SK-N-SH (cell line): ENCODE results near the gene GSG1L. TPM values are rescaled to one million over a fixed set of nuclear protein-coding genes. Genes with fewer than 3 reads are reported as not detected.

ENCODE experiments used
- CTCF ChIA-PET: fragments of 300-600, 350-600 bp; formaldehyde crosslinking; extraction: SDS; loops from one replicate; lab custom pipeline; 2021; lab: Yijun Ruan, JAX
- POLR2A ChIA-PET: fragments of 350-600 bp; sonication (Branson Sonifier 250); formaldehyde crosslinking; extraction: SDS; loops from one replicate; lab custom pipeline; 2020; ENCODE audit warnings: antibody characterized with exemption, inconsistent platforms; lab: Yijun Ruan, JAX
- DNase-seq: peaks from one replicate; pipeline ENCODE4 v3.0.0; 2012
- H2AFZ ChIP-seq: fragments of 200-600 bp; sonication (generic); 2 replicates; pipeline ENCODE4 v1.8.1; 2016; ENCODE audit warnings: antibody characterized with exemption, mild to moderate bottlenecking, low read depth
- H3F3A ChIP-seq: fragments of 200-600 bp; sonication (generic); replicated peaks from 2 replicates; pipeline ENCODE3; 2016; ENCODE audit warnings: antibody characterized with exemption, mild to moderate bottlenecking; ENCODE audit not compliant: insufficient read depth
- H3K27ac ChIP-seq, 2 experiments: fragments of 200-500 bp in 1 of 2; fragments of 200-600 bp in 1 of 2; sonication (Bioruptor generic) in 1 of 2; sonication (generic), shearing (Covaris generic) in 1 of 2; 2 replicates each; pipeline versions ENCODE4 v1.5.1 to v1.6.1; 2014 to 2016; ENCODE audit warnings: low read depth in 2 of 2, inconsistent platforms in 1 of 2, low read length in 1 of 2, mild to moderate bottlenecking in 1 of 2, mixed read lengths in 1 of 2
- H3K27me3 ChIP-seq: fragments of 200-600 bp; sonication (generic), shearing (Covaris generic); 2 replicates; pipeline ENCODE4 v1.6.1; 2016; ENCODE audit warnings: mixed run types; ENCODE audit not compliant: insufficient read depth
- H3K36me3 ChIP-seq, 2 experiments: fragments of 200-500 bp in 1 of 2; fragments of 200-600 bp in 1 of 2; sonication (Bioruptor generic) in 1 of 2; sonication (generic) in 1 of 2; replicated peaks in 1 of 2; 2 replicates each; pipeline versions ENCODE3 to v1.5.1; 2014 to 2016; ENCODE audit warnings: low read length in 1 of 2, mild to moderate bottlenecking in 1 of 2; ENCODE audit not compliant: insufficient read depth in 2 of 2, control insufficient read depth in 1 of 2
- H3K4me1 ChIP-seq, 2 experiments: fragments of 200-500 bp in 1 of 2; fragments of 200-600 bp in 1 of 2; sonication (Bioruptor generic) in 1 of 2; sonication (generic), shearing (Covaris generic) in 1 of 2; 2 replicates each; pipeline versions ENCODE4 v1.5.1 to v1.6.1; 2014 to 2016; ENCODE audit warnings: low read depth in 1 of 2, low read length in 1 of 2, mixed run types in 1 of 2; ENCODE audit not compliant: insufficient read depth in 2 of 2, control insufficient read depth in 1 of 2
- H3K4me2 ChIP-seq: fragments of 200-600 bp; sonication (generic), shearing (Covaris generic); 2 replicates; pipeline ENCODE4 v1.6.1; 2017; ENCODE audit warnings: mixed run types
- H3K4me3 ChIP-seq, 2 experiments: fragments of 200-500 bp in 1 of 2; fragments of 200-600 bp in 1 of 2; sonication (Bioruptor generic) in 1 of 2; sonication (generic), shearing (Covaris generic) in 1 of 2; 2 replicates each; pipeline versions ENCODE4 v1.5.1 to v1.8.1; 2014 to 2016; ENCODE audit warnings: low read depth in 2 of 2, inconsistent platforms in 1 of 2, low read length in 1 of 2, mild to moderate bottlenecking in 1 of 2, mixed read lengths in 1 of 2, moderate library complexity in 1 of 2
- H3K79me2 ChIP-seq: fragments of 200-600 bp; sonication (generic); 2 replicates; pipeline ENCODE4 v1.8.1; 2017; ENCODE audit warnings: mild to moderate bottlenecking; ENCODE audit not compliant: insufficient read depth
- H3K9ac ChIP-seq: fragments of 200-600 bp; sonication (generic); 2 replicates; pipeline ENCODE4 v1.6.1; 2017; ENCODE audit warnings: mixed run types
- H3K9me2 ChIP-seq: fragments of 200-600 bp; sonication (generic); 2 replicates; pipeline ENCODE4 v1.6.1; 2017; ENCODE audit warnings: mixed run types
- H3K9me3 ChIP-seq: fragments of 200-600 bp; sonication (generic); 2 replicates; pipeline ENCODE4 v1.6.1; 2017; ENCODE audit warnings: mixed run types, mild to moderate bottlenecking, moderate library complexity
- H4K20me1 ChIP-seq: fragments of 200-600 bp; sonication (generic); 2 replicates; pipeline ENCODE4 v1.6.1; 2017; ENCODE audit warnings: mild to moderate bottlenecking, mixed run types; ENCODE audit not compliant: insufficient read depth
- CHD2 ChIP-seq: fragments of 150-350 bp; IDR thresholded peaks from 2 replicates; pipeline ENCODE4 v1.6.1; 2018; ENCODE audit warnings: low read length; ENCODE audit not compliant: partially characterized antibody
- ELF1 ChIP-seq: IDR thresholded peaks from 2 replicates; pipeline ENCODE4 v1.4.0; 2012
- EP300 ChIP-seq, 2 experiments: IDR thresholded peaks; 2 replicates each; pipeline versions ENCODE4 v1.4.0 to v1.6.1; 2012; ENCODE audit warnings: borderline replicate concordance in 1 of 2, low read depth in 1 of 2, low read length in 1 of 2
- FOSL2 ChIP-seq: IDR thresholded peaks from 2 replicates; pipeline ENCODE4 v1.4.0; 2012; ENCODE audit warnings: low read depth, mild to moderate bottlenecking, moderate library complexity, borderline replicate concordance
- FOXJ3 ChIP-seq: sonication (generic); formaldehyde crosslinking; IDR thresholded peaks from 2 replicates; pipeline ENCODE4 v1.5.1; 2020; ENCODE audit warnings: mild to moderate bottlenecking, missing genetic modification reagents
- FOXM1 ChIP-seq: IDR thresholded peaks from 2 replicates; pipeline ENCODE4 v1.4.0; 2012; ENCODE audit warnings: low read depth, mild to moderate bottlenecking
- GABPA ChIP-seq: IDR thresholded peaks from 2 replicates; pipeline ENCODE4 v1.4.0; 2012; ENCODE audit warnings: low read depth, mild to moderate bottlenecking
- IRF3 ChIP-seq: fragments of 150-350 bp; IDR thresholded peaks from 2 replicates; pipeline ENCODE4 v1.6.1; 2016; ENCODE audit warnings: mild to moderate bottlenecking, low read depth, low read length
- MAX ChIP-seq: IDR thresholded peaks from 2 replicates; pipeline ENCODE4 v1.4.0; 2012; ENCODE audit warnings: low read depth
- MEF2A ChIP-seq: IDR thresholded peaks from 2 replicates; pipeline ENCODE4 v1.4.0; 2012; ENCODE audit warnings: low read depth, borderline replicate concordance
- MXI1 ChIP-seq: IDR thresholded peaks from 2 replicates; pipeline ENCODE4 v1.6.1; 2012; ENCODE audit warnings: mild to moderate bottlenecking, low read depth, low read length, improper control_type of control experiment
- PBX3 ChIP-seq: IDR thresholded peaks from 2 replicates; pipeline ENCODE4; 2012
- POLR2AphosphoS5 ChIP-seq: IDR thresholded peaks from 2 replicates; pipeline ENCODE4 v1.6.1; 2012; ENCODE audit warnings: low read depth, low read length
- RAD21 ChIP-seq: IDR thresholded peaks from 2 replicates; pipeline ENCODE4 v1.6.1; 2012; ENCODE audit warnings: mild to moderate bottlenecking, low read length
- RCOR1 ChIP-seq: fragments of 150-350 bp; IDR thresholded peaks from 2 replicates; pipeline ENCODE4 v1.6.1; 2017; ENCODE audit warnings: antibody characterized with exemption, low read length
- RFX5 ChIP-seq: IDR thresholded peaks from 2 replicates; pipeline ENCODE4 v1.6.1; 2012; ENCODE audit warnings: mild to moderate bottlenecking, improper control_type of control experiment, low read length
- SMC3 ChIP-seq: IDR thresholded peaks from 2 replicates; pipeline ENCODE4 v1.6.1; 2012; ENCODE audit warnings: low read depth, low read length, improper control_type of control experiment
- TEAD4 ChIP-seq: IDR thresholded peaks from 2 replicates; pipeline ENCODE4 v1.4.0; 2012; ENCODE audit warnings: mild to moderate bottlenecking, borderline replicate concordance; ENCODE audit not compliant: insufficient read depth
- WGBS: methylation state at CpG from one replicate; pipeline ENCODE4 v1.1.6; 2017; ENCODE audit warnings: low lambda C conversion rate; 5-methylcytosine and 5-hydroxymethylcytosine counted together
- polyA plus RNA-seq, 3 experiments: library from polyadenylated mRNA; depleted of rRNA; stranded (reverse); fragments of >200 nt; gene quantifications; 2 replicates each; pipeline ENCODE4 v1.2.3, GENCODE V29; 2012

The GSG1L gene
- polyA plus RNA-seq, 1 of the 3 experiments (the other 2 are of a cell fraction): not detected

- Histone ChIP-seq H3K4me1 (peaks cover 0 to 17% of the 10 kb centered on the region in 2 experiments; a peak in 1 of 4 replicates), H3K9ac (no peak overlapping the region), H3K27me3 (no peaks in the 10 kb centered on the region), H4K20me1 (no peaks in the 10 kb centered on the region), H2AFZ (no peak overlapping the region)
- DNase-seq: no peak
- TF ChIP-seq POLR2AphosphoS5 (no peak), SMC3 (no peak), FOXM1 (no peak), RCOR1 (no peak), EP300 (IDR thresholded peaks at IDR 0.05; ENCODE audit: borderline replicate concordance in 1 of 2, low read depth in 1 of 2, low read length in 1 of 2) (no peak), RFX5 (no peak), FOSL2 (no peak), CHD2 (no peak), FOXJ3 (CRISPR knock-in tag) (no peak), PBX3 (no peak), MEF2A (no peak), RAD21 (no peak), TEAD4 (no peak), MAX (no peak), ELF1 (no peak), IRF3 (no peak), MXI1 (no peak), GABPA (no peak)
- TF ChIP-seq, all 33 proteins: peak for 0
- CTCF ChIA-PET: no interaction called here
- Histone ChIP-seq H3K9me2 (no peaks in the 10 kb centered on the region), H3K79me2 (no peaks in the 10 kb centered on the region), H3K36me3 (no peaks in the 10 kb centered on the region), H3K9me3 (no peaks in the 10 kb centered on the region), H3K27ac (no peak overlapping the region), H3K4me3 (no peak overlapping the region), H3F3A (no peaks in the 10 kb centered on the region), H3K4me2 (no peak overlapping the region)
- WGBS: 66% methylated on average over 13 of the region's 16 CpGs
- POLR2A ChIA-PET: no interaction called here
Measured at GRCh38 chr16:27786221-27786922, 277.1 kb downstream of the GSG1L start.
